ENCODE results near the gene HAL.

The HAL gene

DNA sequence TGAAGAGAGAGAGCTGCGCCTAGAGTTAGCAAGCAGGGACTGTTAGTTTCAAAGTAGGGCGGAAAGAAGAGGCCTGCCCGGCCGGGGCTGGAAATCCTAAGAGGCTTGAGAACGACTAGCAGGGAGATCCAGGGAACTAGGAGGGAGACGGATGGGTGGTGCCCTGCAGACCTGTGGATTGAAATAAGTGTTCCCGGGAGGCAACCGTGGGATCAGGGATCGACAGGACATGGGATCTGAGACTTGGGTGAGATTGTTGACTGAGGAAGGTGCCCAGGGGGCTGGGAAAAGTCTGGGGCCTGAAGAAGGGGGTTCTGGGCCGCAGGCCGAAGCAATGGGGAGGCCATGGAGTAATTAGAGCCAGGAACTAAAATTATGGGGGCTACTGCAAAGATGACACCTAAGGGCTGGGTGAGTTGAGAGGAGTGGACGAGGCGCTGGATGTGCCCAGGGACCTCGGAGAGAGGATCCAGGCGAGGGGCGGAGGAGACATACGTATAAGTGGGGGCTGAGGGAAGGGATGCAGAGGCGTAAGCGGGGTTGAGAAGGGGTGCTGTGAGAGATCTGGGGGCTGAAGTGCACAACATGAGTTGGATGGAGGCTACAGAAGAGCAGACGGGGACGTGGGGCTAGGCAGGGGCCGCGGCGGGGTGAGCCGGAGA, 38.6 kb upstream of the HAL start:
- Histone ChIP-seq H3K4me1 (ENCODE audit: low read length) (no peaks in the 10 kb centered on the region; the same call in 1 of the 2 replicates), H3F3A (ENCODE audit: insufficient read depth, low read length) (peaks cover 10% of the 10 kb centered on the region; the same call in 1 of the 2 replicates), H3K4me3 (ENCODE audit: low read length) (peak overlapping the region; percentile 83), H4K20me1 (ENCODE audit: insufficient read depth, low read length) (no peaks in the 10 kb centered on the region), H3K9me3 (replicated peaks; ENCODE audit: insufficient read depth, low read length) (no peaks in the 10 kb centered on the region), H2AFZ (ENCODE audit: low read length) (peak overlapping the region; percentile 89), H3K36me3 (replicated peaks; ENCODE audit: insufficient read depth, low read length) (no peaks in the 10 kb centered on the region), H3K4me2 (ENCODE audit: low read depth, low read length) (peak overlapping the region; percentile 74), H3K9ac (ENCODE audit: low read length) (peak overlapping the region; percentile 69), H3K27me3 (replicated peaks; ENCODE audit: insufficient read depth, low read length) (no peaks in the 10 kb centered on the region), H3K79me2 (ENCODE audit: low read length) (peaks cover 21% of the 10 kb centered on the region), H3K9me2 (replicated peaks; ENCODE audit: insufficient read depth, low read length) (no peaks in the 10 kb centered on the region), H3K27ac (ENCODE audit: low read length) (peak overlapping the region; percentile 41; the same call in 1 of the 2 replicates)
- DNase-seq, result no peak
- TF ChIP-seq EZH2 (optimal IDR thresholded peaks at IDR 0.05; ENCODE audit: low read depth, low read length) (no peak), EZH2phosphoT487 (IDR thresholded peaks at IDR 0.05; ENCODE audit: low read length) (no peak)
- TF ChIP-seq, protein P1, sequence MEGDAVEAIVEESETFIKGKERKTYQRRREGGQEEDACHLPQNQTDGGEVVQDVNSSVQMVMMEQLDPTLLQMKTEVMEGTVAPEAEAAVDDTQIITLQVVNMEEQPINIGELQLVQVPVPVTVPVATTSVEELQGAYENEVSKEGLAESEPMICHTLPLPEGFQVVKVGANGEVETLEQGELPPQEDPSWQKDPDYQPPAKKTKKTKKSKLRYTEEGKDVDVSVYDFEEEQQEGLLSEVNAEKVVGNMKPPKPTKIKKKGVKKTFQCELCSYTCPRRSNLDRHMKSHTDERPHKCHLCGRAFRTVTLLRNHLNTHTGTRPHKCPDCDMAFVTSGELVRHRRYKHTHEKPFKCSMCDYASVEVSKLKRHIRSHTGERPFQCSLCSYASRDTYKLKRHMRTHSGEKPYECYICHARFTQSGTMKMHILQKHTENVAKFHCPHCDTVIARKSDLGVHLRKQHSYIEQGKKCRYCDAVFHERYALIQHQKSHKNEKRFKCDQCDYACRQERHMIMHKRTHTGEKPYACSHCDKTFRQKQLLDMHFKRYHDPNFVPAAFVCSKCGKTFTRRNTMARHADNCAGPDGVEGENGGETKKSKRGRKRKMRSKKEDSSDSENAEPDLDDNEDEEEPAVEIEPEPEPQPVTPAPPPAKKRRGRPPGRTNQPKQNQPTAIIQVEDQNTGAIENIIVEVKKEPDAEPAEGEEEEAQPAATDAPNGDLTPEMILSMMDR (IDR thresholded peaks at IDR 0.05; ENCODE audit: low read length), result no peak

DNA sequence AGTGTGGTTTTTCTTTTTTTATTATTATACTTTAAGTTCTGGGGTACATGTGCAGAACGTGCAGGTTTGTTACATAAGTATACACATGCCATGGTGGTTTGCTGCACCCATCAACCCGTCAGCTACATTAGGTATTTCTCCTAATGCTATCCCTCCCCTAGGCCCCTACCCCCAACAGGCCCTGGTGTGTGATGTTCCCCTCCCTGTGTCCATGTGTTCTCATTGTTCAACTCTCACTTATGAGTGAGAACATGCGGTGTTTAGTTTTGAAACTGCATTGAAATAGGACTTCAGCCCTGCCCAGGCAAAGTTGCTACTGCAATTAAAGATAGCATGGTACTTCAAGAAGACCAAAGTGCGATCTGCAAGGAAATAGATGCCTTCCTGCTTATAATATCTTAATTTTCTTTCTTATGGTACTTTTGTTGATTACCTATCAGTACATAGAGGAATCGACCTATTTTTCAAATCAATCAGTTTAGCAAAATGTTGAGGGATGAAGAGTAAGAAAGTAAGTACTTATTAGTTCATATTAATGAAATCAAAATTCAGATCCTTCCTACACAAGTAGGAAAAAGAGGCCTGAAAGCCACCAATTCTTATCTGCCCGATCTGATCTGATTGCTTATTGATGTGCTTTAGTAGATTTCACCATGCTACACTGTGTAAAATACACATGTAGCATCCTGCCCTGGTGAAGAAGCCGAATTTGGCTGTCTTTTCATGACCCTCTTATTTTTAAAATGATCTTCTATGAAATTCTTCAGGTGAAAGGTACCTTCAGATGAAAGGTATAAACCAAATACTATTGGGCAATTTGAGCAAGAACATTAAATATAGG, 37.6 kb upstream of the HAL start:
- peaks cover 10% of the 10 kb centered on the region; the same call in 1 of the 2 replicates for H3F3A ChIP-seq (ENCODE audit: insufficient read depth, low read length)
- H3K4me1 ChIP-seq (ENCODE audit: low read length), result no peaks in the 10 kb centered on the region; the same call in 1 of the 2 replicates
- no peak for TF ChIP-seq EZH2phosphoT487 (IDR thresholded peaks at IDR 0.05; ENCODE audit: low read length)
- no peak for TF ChIP-seq EZH2 (optimal IDR thresholded peaks at IDR 0.05; ENCODE audit: low read depth, low read length)
- TF ChIP-seq, protein P1 (IDR thresholded peaks at IDR 0.05; ENCODE audit: low read length), result no peak
- H3K27me3 ChIP-seq (replicated peaks; ENCODE audit: insufficient read depth, low read length), result no peaks in the 10 kb centered on the region
- no peaks in the 10 kb centered on the region for H3K36me3 ChIP-seq (replicated peaks; ENCODE audit: insufficient read depth, low read length)
- H3K9me2 ChIP-seq (replicated peaks; ENCODE audit: insufficient read depth, low read length), result no peaks in the 10 kb centered on the region
- H3K79me2 ChIP-seq (ENCODE audit: low read length), result peaks cover 21% of the 10 kb centered on the region
- H3K9me3 ChIP-seq (replicated peaks; ENCODE audit: insufficient read depth, low read length), result no peaks in the 10 kb centered on the region
- no peaks in the 10 kb centered on the region for H4K20me1 ChIP-seq (ENCODE audit: insufficient read depth, low read length)
- no peak overlapping the region for H3K9ac ChIP-seq (ENCODE audit: low read length)
- H3K27ac ChIP-seq (ENCODE audit: low read length), result no peak overlapping the region
- DNase-seq, result no peak
- peak overlapping the region; percentile 74; the same call in 1 of the 2 replicates for H3K4me2 ChIP-seq (ENCODE audit: low read depth, low read length)
- H3K4me3 ChIP-seq (ENCODE audit: low read length), result 0 out of 2 replicates have a peak overlapping the region, but pooled peaks have one; percentile 83
- no peak overlapping the region for H2AFZ ChIP-seq (ENCODE audit: low read length)

DNA sequence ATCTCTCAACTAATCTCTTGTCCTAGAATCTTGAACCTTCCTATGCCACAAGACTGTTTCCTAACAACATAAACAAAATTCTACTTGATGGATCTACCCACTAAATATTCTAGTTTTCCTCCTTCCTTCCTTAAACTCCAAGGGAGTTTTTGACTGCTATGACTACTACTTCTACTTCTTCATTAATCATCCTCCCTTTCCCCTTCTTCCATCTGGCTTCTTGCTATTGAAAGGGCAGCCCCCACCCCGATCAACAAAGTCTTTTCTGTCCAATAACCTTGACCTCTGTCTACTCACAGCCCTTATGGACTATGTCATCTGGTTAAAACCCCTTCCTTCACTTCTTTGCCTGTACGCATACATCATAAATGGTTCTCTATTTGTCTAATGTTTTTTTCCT, 33.7 kb upstream of the HAL start:
- no peak overlapping the region for H3K9ac ChIP-seq (ENCODE audit: low read length)
- no peaks in the 10 kb centered on the region for H3K36me3 ChIP-seq (replicated peaks; ENCODE audit: insufficient read depth, low read length)
- no peaks in the 10 kb centered on the region for H3K27me3 ChIP-seq (replicated peaks; ENCODE audit: insufficient read depth, low read length)
- no peaks in the 10 kb centered on the region for H4K20me1 ChIP-seq (ENCODE audit: insufficient read depth, low read length)
- no peak overlapping the region for H3K27ac ChIP-seq (ENCODE audit: low read length)
- no peak overlapping the region for H3K4me3 ChIP-seq (ENCODE audit: low read length)
- no peaks in the 10 kb centered on the region for H3K4me1 ChIP-seq (ENCODE audit: low read length)
- TF ChIP-seq, protein P1 (IDR thresholded peaks at IDR 0.05; ENCODE audit: low read length), result no peak
- TF ChIP-seq EZH2phosphoT487 (IDR thresholded peaks at IDR 0.05; ENCODE audit: low read length), result no peak
- TF ChIP-seq EZH2 (optimal IDR thresholded peaks at IDR 0.05; ENCODE audit: low read depth, low read length), result no peak
- H3K9me3 ChIP-seq (replicated peaks; ENCODE audit: insufficient read depth, low read length), result no peaks in the 10 kb centered on the region
- H3F3A ChIP-seq (ENCODE audit: insufficient read depth, low read length), result peaks cover under 1% of the 10 kb centered on the region; the same call in 1 of the 2 replicates
- no peaks in the 10 kb centered on the region for H3K9me2 ChIP-seq (replicated peaks; ENCODE audit: insufficient read depth, low read length)
- DNase-seq, result no peak
- peaks cover 19% of the 10 kb centered on the region for H3K79me2 ChIP-seq (ENCODE audit: low read length)
- no peak overlapping the region for H2AFZ ChIP-seq (ENCODE audit: low read length)
- H3K4me2 ChIP-seq (ENCODE audit: low read depth, low read length), result no peak overlapping the region
